ENCODE data around the gene SHISA7.
"Not testable (repeated sequence)": the region's sequence is repeated elsewhere in the genome, so short reads cannot be mapped to it uniquely, and the experiment has no call there.

The SHISA7 gene

DNA sequence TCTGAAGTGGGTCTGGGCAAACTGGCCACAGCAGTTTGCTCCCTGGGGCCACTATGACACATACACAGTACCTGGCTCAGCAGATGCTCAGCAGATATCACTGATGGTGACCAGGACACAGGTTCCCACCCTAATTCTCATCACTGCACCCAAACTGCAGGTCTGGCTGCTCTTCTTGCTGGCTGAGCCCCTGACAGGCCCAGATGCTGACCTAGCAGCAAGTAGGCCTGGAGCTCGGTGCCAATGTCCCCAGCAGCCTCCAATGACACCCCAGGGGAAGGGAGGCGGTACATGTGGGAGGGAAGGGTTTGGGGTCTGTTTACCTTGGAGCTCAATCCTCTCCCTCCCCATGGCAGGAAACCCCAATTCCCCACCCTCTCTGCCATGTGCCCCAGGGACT, 40.6 kb downstream of the SHISA7 start:
- H3K27ac ChIP-seq: no peak overlapping the region
- TF ChIP-seq, protein P1, sequence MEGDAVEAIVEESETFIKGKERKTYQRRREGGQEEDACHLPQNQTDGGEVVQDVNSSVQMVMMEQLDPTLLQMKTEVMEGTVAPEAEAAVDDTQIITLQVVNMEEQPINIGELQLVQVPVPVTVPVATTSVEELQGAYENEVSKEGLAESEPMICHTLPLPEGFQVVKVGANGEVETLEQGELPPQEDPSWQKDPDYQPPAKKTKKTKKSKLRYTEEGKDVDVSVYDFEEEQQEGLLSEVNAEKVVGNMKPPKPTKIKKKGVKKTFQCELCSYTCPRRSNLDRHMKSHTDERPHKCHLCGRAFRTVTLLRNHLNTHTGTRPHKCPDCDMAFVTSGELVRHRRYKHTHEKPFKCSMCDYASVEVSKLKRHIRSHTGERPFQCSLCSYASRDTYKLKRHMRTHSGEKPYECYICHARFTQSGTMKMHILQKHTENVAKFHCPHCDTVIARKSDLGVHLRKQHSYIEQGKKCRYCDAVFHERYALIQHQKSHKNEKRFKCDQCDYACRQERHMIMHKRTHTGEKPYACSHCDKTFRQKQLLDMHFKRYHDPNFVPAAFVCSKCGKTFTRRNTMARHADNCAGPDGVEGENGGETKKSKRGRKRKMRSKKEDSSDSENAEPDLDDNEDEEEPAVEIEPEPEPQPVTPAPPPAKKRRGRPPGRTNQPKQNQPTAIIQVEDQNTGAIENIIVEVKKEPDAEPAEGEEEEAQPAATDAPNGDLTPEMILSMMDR (conservative IDR thresholded peaks at IDR 0.05): no peak

DNA sequence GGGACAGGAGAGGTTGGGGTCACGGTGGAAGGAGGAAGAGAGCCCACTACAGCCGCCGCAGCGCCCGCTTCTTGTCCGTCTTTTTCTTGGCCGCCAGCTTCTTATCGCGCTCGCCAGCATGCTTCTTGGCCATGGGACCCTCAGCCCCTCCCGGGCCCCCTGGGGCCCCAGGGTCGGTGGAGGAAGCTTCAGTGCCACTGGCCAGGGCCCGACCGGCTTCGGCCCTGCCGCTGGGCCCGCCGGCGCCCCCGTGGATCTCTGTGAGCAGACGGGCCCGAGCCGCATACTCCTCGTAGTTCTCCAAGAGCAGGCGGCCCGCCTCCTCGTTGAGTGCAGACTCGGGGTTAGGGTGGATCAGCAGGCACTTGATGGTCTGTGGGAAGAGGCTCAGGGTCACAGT, 41.7 kb downstream of the SHISA7 start:
- not testable (repeated sequence) for H3K27ac ChIP-seq

DNA sequence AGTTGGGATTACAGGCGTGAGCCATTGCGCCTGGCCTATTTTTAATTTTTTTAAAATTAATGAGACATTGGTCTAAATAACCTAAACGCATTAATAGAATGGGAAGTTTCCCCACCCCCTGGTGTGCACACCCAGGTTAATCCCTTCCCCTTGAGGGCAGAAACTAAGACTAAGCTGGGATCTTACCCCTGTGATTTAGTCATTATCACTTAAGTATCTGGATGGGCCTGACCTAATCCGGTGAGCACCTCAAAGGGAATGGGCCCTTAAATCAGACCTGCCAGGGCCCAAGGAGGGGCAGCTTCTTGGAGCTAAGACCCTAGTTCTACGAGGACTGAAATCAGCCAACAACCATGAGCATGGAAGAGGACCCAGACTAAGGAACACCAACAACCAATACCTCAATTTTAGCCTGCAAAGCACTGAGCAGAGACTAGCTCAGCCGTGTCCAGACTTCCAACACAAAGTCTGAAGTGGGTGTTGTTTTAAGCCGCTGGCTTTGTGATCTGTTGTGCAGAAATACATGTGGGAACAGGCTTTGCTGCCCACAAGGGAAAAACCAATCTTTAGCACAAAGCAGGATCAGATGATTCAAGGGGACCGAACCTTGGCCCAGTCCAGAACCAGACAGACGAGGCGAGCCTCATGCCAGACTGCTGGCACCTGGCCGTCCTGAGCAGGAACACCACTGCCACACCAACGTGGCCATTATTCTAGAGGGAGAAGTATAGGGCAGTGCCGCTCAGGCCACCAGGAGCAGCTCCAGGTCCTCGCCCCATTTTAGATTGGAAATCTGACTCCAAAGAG, 42.6 kb downstream of the SHISA7 start:
- TF ChIP-seq, protein P1 (conservative IDR thresholded peaks at IDR 0.05): no peak
- no peak overlapping the region for H3K27ac ChIP-seq

DNA sequence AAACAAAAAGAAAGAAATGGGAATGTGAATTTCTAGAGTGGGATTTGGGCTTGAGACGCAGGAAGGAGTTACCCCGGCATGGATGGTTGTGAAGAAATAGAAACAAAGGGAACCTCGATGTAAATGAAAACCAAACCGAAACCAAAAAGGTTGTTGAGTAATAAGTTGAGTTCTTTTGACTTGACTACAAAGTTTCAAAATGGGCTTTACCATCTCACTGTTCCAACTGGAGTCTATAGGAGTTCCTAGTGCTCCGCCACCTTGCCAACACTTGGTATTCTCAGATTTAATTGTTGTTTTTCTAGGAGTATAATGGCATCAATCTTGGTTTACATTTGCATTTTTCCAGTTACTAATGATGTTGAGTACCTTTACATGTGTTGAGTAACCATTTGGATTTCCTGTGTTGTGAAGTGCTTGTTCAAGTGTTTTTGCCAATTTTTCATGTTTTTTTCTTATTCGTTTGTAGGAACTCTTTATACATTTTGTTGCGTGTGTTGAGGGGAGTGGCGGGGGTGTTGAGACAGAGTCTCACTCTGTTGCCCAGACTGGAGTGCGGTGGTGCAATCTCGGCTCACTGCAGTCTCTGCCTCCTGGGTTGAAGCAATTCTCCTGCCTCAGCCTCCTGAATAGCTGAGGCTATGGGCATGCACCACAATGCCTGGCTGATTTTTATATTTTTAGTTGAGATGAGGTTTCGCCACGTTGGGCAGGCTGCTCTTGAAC, 44.7 kb downstream of the SHISA7 start:
- TF ChIP-seq, protein P1 (conservative IDR thresholded peaks at IDR 0.05): no peak
- H3K27ac ChIP-seq: no peak overlapping the region

DNA sequence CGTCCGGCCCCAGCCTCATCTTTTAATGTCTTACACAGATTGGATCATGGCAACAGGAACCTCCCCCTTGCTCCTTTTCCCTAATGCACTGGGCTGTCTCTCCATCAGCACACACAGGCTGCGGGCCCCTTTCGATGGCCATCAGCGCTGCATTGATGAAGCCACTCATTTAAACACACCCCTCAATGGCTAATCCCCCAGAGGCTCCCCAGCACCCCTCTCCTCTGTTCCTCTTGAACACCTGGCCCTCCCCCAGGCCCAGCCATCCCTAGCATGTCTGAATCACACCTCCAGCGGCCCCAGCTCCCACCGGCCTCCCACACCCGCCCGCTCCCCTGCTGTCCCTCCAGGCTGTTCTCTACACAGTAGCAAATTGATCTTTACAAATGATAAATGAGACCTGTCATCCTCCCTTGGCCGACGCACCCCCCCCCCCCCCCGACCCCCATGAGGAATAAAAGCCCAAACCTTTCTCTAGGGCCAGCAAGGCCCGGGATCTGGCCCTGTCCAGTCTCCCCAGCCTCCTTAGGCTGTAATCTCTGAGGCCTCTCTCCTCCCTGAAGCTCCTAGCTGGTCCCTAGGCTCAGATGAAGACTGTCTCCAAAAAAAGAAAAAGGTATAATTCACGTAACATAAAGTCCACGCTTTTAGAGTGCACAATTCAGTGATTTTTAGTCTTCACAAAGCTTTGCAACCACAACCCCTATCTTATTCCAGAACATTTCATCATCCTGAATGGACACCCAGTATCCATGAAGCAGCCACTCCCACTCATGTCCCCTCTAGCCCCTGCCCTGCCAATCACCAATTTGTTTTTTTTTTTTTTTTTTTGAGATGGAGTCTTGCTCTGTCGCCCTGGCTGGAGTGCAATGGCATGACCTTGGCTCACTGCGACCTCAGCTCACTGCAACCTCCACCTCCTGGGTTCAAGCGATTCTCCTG, 50.0 kb downstream of the SHISA7 start:
- TF ChIP-seq, protein P1 (conservative IDR thresholded peaks at IDR 0.05): no peak
- H3K27ac ChIP-seq: no peak overlapping the region

DNA sequence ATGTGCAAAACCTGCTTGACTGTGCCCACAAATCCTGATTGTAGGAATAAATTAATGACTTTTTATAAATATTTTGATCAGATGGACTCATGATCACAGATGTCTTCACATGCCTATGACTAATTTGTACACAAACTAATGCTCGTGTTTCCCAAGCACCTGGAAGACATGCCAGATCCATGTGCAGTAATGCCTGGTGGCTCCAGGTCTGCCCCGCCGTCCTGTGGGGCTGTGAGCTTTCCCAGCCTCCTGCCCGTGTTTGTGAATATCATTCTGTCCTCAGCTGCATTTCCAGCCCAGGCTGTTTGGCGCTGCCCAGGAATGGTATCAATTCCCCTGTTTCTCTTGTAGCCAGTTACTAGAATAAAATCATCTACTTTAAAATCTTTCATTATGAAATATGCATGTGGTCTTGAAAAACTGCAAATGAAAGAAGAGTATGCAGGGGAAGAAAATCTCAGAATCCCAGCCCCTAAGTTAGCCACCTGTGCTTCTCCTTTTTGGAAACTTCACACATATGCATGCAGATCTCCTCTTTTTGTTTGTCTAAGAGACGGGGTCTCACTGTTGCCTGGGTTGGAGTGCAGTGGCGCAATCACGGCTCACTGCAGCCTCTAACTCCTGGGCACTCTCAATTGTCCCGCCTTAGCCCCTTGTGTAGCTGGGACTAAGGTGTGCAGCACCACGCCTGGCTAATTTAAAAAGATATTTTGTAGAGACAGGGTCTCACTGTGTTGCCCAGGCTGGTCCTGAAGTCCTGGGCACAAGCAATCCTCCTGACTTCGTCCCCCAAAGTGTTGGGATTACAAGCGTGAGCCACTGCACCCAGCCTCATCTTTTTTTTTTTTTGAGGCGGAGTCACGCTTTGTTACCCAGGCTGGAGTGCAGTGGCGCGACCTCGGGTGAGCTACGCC, 51.1 kb downstream of the SHISA7 start:
- TF ChIP-seq, protein P1 (conservative IDR thresholded peaks at IDR 0.05): no peak
- no peak overlapping the region for H3K27ac ChIP-seq

DNA sequence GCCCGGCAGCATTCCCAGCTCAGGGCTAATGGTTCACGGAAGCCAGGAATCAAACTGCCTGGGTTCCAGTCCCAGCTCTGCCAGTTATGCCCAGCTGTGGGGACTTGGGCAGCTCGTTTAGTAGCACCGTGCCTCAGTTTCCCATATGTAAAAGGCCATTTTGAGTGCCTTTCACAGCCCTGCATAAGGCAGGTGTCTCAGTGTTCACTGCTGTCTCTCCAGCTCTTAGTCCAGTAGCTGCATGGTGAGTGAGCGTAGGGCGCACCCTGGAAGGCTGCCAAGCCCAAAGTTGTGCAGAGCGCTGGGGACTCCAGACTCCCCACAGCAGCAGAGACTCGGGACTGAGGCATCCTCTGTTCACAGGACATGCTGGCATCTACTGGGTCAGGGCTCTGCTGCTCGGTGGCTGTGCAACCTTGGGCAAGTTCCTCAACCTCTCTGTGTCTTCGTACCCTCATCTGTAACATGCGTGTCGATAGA, 51.9 kb downstream of the SHISA7 start:
- TF ChIP-seq, protein P1 (conservative IDR thresholded peaks at IDR 0.05): no peak
- H3K27ac ChIP-seq: no peak overlapping the region
